Fibroblast of skin of right biceps (primary cell): ENCODE measurements around the gene FGF12.
"Not testable (repeated sequence)": the region's sequence is repeated elsewhere in the genome, so short reads cannot be mapped to it uniquely, and the experiment has no call there.

Experiments
- DNase-seq: peaks from one replicate; pipeline ENCODE4 v3.0.0-alpha.2; 2013

FGF12 gene

GRCh38 chr3:192727032-192727847, at the start of gene FGF12:
TSS of gene FGF12 (minus strand) at chr3:192727541.
- peak; percentile 44 for DNase-seq

GRCh38 chr3:192774341-192774740, 47.0 kb upstream of the FGF12 start:
- not testable (repeated sequence) for DNase-seq

- peak; percentile 14 for DNase-seq
These were observed 45.0 kb upstream of the FGF12 start for GRCh38 chr3:192772240-192772894.

GRCh38 chr3:192758654-192759053, 31.3 kb upstream of the FGF12 start:
- DNase-seq: no peak

GRCh38 chr3:192751148-192751547, 23.8 kb upstream of the FGF12 start:
- DNase-seq: no peak

GRCh38 chr3:192750201-192750600, 22.9 kb upstream of the FGF12 start:
- DNase-seq: no peak

- no peak for DNase-seq
These were observed 20.4 kb upstream of the FGF12 start for GRCh38 chr3:192747746-192748145.

GRCh38 chr3:192747145-192747544, 19.8 kb upstream of the FGF12 start:
- no peak for DNase-seq

GRCh38 chr3:192745150-192745549, 17.8 kb upstream of the FGF12 start:
- no peak for DNase-seq

- DNase-seq: not testable (repeated sequence)
These were observed 17.3 kb upstream of the FGF12 start for GRCh38 chr3:192744604-192745003.

- no peak for DNase-seq
These were observed 10.2 kb upstream of the FGF12 start for GRCh38 chr3:192737506-192737905.

GRCh38 chr3:192731233-192731632, 3.9 kb upstream of the FGF12 start:
- no peak for DNase-seq

- DNase-seq: no peak
These were observed 956 bp downstream of the FGF12 start for GRCh38 chr3:192726385-192726784.

- DNase-seq: no peak
These were observed 7.4 kb downstream of the FGF12 start for GRCh38 chr3:192719964-192720363.

- DNase-seq: no peak
These were observed 9.2 kb downstream of the FGF12 start for GRCh38 chr3:192718156-192718555.

GRCh38 chr3:192715126-192715525, 12.2 kb downstream of the FGF12 start:
- no peak for DNase-seq

- DNase-seq: not testable (repeated sequence)
These were observed 16.2 kb downstream of the FGF12 start for GRCh38 chr3:192711126-192711525.

GRCh38 chr3:192710366-192710765, 17.0 kb downstream of the FGF12 start:
- no peak for DNase-seq

- DNase-seq: no peak
These were observed 21.1 kb downstream of the FGF12 start for GRCh38 chr3:192706272-192706671.

- DNase-seq: no peak
These were observed 26.5 kb downstream of the FGF12 start for GRCh38 chr3:192700885-192701284.

GRCh38 chr3:192696943-192697587, 30.3 kb downstream of the FGF12 start:
- no peak for DNase-seq

GRCh38 chr3:192687488-192688152, 39.7 kb downstream of the FGF12 start:
- no peak for DNase-seq

- no peak for DNase-seq
These were observed 41.5 kb downstream of the FGF12 start for GRCh38 chr3:192685801-192686200.
